ENCODE data around the gene SUMF1.
A peak's percentile ranks its signal among the peaks of the same experiment; 100 is the strongest.

SUMF1 gene

DNA sequence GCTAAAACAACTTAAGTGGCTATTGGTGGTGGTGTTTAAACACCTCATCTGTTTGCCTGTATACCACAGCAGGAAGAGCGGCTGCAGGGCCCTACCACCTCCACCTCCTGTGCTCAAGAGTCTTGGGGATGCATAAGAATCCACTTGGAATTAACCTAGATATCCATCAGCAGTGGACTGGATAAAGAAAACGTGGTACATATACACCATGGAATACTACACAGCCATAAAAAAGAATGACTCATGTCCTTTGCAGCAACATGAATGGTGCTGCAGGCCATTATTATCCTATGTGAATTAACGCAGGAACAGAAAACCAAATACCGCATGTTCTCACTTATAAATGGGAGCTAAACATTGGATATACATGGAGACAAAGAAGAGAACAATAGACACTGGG, 87.1 kb downstream of the SUMF1 start:
- DNase-seq (ENCODE audit: low read depth) = no peak

GRCh38 chr3:4376499-4376898, 90.6 kb downstream of the SUMF1 start:
- no peak for DNase-seq (ENCODE audit: low read depth)

GRCh38 chr3:4375911-4376310, 91.2 kb downstream of the SUMF1 start:
- no peak for DNase-seq (ENCODE audit: low read depth)

GRCh38 chr3:4373669-4374068, 93.4 kb downstream of the SUMF1 start:
- no peak for DNase-seq (ENCODE audit: low read depth)

DNA sequence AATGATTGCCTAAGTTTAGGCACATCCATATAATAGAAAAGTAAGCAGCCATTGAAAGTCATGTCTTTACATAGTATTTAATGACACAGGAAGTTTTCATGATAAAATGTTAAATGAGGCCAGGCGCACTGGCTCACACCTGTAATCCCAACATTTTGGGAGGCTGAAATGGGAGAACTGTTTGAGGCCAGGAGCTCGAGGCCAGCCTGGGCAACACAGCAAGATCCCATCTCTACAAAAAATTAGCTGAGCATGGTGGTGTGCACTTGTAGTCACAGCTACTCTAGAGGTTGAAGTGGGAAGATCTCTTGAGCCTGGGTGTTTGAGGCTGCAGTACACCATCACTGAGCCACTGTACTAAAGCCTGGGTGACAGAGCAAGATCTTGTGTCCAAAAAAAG, 104.5 kb downstream of the SUMF1 start:
- DNase-seq (ENCODE audit: low read depth) = no peak

- DNase-seq (ENCODE audit: low read depth) = no peak
Observed at GRCh38 chr3:4360817-4361216, 106.3 kb downstream of the SUMF1 start.

DNA sequence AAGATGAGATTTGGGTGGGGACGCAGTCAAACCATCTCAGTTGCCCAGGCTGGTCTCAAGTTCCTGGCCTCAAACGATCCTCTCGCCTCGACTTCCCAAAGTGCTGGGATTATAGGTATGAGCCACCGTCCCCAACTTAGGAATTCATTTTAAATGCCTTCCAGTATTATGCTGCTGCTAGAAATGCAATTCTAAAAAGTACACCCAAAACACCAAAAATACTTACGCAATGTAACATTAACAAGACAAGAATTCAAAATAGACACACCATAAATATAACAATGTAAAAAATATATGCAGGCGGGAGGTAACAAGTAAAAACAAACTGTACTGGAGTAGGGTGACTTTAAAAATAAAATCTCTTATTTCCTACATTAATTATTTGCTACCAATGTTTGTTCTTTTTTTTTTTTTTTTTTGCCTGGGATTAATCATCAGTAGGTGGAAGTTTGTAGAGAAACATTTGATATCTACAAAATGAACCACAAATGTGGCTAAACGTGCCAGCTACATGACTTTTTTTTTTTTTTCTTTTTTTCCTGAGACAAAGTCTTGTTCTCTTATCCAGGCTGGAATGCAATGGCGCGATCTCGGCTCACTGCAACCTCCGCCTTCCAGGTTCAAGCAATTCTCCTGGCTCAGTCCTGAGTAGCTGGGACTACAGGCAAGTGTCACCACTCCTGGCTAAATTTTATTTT, 107.1 kb downstream of the SUMF1 start:
- no peak for DNase-seq (ENCODE audit: low read depth)

DNA sequence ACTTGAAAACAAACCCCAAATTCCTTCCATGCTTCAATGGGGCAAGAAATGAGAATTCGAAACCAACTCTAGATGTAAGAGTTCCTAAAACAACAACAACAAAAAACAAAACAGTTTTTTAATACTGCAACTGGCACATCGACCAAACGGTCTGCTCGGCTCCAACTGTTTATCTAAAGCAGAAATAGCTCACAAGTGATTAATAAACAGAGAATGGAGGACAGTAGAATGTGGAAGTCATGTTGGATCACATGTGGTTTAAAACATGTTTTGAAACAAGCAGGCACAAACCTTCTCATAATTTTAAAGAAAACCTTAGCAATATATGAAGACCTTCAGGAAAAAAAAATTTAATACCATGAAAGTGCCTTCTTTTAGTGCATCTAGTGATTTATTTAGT, 108.8 kb downstream of the SUMF1 start:
- no peak for DNase-seq (ENCODE audit: low read depth)

GRCh38 chr3:4356546-4357410, 110.3 kb downstream of the SUMF1 start:
- no peak for DNase-seq (ENCODE audit: low read depth)

DNA sequence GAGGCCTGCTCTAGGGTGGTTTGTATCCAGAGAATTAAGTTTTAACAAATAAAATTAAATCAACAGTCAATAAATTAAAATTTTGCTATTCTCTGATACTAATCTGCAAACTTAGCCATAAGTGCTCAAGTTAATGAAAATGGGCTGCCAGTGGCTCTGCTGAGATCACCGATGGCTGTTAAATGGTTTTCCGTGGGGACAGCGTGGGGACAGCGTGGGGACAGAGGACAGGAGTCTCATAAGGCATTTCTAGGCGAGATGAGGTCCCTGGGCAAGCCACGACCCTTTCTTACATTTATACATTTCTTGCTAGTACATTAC, 110.9 kb downstream of the SUMF1 start:
- no peak for DNase-seq (ENCODE audit: low read depth)

DNA sequence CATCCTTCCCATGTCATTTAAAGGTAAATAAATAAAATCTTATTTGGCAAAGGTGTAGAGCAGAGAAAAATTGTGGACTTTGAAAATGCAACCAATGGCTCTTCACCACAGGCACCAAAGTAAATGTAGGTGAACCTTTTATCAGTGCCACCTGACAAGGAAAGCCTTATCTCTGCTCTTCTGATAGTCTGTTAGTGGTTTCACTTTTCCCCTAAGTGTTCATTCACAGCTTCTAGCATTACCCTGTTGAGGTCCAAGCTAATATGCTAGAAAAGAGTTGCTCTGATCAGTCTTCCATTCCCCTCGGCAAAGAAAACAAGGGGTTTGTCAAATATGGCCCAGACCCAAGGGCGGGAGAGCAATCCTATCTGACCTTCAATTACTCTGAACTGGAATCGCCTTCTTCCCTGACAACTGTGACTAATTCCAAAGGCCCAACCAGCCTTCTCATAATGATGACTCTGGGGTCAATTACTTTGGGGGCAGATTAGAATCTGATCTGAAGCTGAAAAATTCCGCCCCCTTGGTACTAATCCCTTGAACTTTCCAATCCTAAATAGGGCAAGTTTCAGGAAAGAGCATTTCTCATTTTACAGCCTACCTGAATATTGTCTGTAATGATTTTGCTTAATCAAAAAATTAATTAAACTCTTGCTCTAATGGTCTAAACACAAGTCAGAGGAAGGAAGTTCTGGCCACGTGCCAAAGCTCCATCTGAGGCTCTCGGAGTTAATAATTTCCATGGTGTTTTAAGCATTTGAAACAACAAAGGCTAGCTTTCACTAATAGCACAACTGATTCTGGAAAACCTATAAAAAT, 111.5 kb downstream of the SUMF1 start:
- DNase-seq (ENCODE audit: low read depth) = no peak

- DNase-seq (ENCODE audit: low read depth) = no peak
Observed at GRCh38 chr3:4351872-4352271, 115.2 kb downstream of the SUMF1 start.

- peak; percentile 51 for DNase-seq (ENCODE audit: low read depth)
Observed at GRCh38 chr3:4351164-4351855, 115.8 kb downstream of the SUMF1 start.

DNA sequence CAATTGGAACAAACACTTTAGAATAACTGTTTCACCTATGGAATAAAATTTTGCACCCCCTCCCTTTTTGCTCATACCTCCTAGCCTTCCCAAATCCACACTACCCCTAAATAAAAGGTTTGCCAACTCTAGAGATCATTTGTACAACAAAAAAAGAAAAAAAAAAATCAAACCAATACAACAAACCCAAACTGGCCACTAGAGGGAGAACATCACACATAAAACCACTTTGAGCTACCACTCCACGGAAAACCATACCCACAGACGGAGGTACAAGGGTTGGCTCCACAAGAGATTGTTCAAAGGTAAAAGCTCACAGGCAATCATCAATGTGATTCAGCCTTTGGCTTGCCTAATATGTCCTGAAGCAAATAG, 116.3 kb downstream of the SUMF1 start:
- peak; percentile 48 for DNase-seq (ENCODE audit: low read depth)

DNA sequence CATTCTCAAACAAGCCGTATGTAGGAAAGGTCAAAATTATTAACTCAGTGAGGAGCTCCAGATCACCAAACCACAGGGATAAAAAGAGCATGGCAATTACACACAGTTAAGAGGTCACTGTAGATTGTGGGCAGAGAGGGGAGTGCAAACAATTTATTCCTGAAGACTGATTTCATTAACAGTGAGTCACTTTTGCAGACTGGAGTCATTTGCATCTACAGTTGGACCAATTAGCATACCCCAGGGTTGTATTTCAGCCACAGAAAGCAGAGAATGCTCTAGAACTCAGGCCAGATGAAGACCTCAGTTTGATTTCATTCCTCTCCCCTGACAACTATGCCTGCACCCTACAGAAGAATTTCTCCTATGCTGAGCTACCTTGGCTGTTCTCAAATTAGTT, 123.8 kb downstream of the SUMF1 start:
- DNase-seq (ENCODE audit: low read depth) = no peak

- no peak for DNase-seq (ENCODE audit: low read depth)
Observed at GRCh38 chr3:4341336-4341675, 125.8 kb downstream of the SUMF1 start.

DNA sequence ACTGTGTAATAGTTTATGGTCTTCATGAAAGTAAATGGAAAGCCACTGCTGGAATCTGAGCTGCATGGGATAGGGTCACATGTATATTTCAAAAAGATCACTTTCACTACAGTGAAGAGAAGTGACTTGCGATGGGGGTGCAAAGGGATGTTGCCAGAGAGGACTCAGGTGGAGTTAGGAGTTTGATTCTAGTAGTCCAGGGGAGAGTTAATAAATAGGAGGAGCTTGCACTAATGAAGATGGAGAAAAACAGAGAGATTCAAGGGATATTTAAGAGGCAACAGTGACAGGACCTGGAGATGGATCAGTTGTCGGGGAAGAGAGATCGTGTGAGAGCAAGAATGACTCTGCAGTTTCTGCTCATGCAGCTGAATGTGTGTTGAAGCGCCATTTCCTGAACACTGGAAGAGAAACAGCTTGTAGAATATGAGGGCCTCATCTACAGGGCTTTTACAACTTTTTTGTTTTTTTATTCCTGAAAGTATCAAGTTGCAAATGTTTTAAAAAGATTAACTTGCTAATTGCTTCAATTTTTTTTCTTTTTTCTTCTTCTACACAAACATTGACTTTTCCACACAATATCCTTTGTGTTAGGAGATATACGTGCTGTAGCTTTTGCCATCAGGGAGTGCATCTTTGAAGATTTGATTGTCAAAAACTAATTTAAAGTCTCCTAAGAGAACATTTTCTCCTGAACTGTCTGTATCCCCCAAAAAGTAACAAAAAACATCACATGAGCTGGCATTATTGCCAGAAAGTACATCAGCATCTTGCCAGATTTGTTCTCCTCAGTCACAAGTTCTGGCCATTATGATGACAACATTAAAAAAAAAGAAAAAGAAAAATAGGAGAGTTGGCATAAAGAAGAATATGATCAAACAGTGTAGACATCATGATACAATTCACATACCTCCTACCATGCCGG, 126.4 kb downstream of the SUMF1 start:
- no peak for DNase-seq (ENCODE audit: low read depth)

DNA sequence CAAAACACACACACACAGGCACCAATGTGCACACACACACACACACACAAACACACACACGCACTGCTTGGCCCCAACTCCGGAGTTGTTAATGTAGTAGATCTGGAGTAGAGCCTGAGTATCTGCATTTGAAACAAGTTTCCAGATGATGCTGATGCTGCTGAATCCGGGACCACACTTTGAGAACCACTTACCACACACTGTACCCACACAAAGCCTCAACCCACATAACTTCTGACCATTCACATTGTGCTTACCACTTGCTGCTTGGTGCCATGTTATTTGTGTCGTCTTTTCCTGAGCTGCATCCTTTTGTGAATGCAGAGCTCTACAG, 127.0 kb downstream of the SUMF1 start:
- no peak for DNase-seq (ENCODE audit: low read depth)

DNA sequence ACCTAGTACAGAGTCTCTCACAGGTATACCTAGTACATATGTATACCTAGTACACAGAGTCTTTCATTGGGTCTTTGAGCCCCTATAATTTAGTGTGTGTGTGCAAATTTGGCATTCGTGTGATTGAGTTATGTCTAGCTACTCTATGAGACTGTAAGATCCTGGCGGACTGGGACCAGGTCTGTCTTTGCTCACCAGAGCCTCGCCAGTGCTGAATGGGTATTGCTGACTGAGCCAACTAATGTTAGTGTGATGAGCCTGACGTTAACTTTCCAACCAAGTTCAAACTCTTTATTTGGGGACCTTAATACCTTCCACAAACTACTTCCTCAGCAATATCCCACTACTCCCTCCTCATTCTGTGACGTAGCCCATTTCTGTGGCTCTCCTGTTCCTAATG, 128.3 kb downstream of the SUMF1 start:
- DNase-seq (ENCODE audit: low read depth) = no peak

DNA sequence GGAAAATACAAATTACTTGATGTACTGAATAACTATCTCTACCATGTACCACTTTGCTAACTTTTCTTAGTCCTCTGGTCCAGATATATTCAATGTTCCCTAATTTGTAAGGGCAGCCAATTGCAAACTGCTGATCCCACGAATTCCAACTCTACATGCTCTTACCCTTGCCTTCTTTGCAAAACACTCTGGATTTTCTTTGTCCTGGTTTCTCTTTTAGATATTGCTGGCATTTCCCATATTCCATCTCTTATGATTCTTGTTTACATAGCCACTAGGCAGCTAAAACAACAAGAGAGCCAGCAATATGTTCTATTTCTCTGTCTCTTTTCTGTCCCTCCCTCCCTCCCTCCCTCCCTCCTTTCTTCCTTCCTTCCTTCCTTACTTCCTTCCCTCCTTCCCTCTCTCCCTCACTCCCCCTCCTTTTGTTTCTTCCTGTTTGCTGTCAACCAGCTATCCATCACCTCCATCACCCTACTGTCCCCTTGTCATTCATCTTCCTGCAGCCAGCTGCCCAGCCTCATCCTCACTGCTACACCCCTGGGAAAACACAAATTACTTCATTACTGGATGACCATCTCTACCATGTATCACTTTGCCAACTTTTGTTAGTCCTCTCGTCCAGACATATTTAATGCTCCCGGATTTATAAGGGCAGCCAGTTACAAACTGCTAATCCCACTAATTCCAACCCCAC, 130.1 kb downstream of the SUMF1 start:
- DNase-seq (ENCODE audit: low read depth) = no peak

Measured in stimulated activated CD4-positive, alpha-beta T cell treated with anti-CD3 and anti-CD28 coated beads, Interleukin-2, amount 100 ng/mL, for 4 hours (primary cell).